Tibial nerve (tissue), 4 donors: ENCODE data around the gene HAUS6. TPM values are rescaled to one million over a fixed set of nuclear protein-coding genes. Genes with fewer than 3 reads are reported as not detected.

Experiments used
- DNase-seq, 2 donors: peaks; one replicate each; pipeline ENCODE4 v3.0.0-alpha.2; 2019; ENCODE audit warnings: low spot score in 2 of 2
- H3K27ac ChIP-seq, 4 donors: fragments of 200-600 bp; sonication (generic) in 3 of 4; one replicate each; pipeline ENCODE4 v1.5.1; 2017 to 2019; ENCODE audit warnings: mild to moderate bottlenecking in 1 of 4
- H3K27me3 ChIP-seq, 2 donors: fragments of 200-600 bp; sonication (generic) in 1 of 2; one replicate each; pipeline versions ENCODE4 v1.5.1 to v1.6.0; 2017 to 2019
- H3K36me3 ChIP-seq, 3 donors: fragments of 200-600 bp; sonication (generic); one replicate each; pipeline ENCODE4 v1.5.1; 2018 to 2019
- H3K4me1 ChIP-seq, 4 donors: fragments of 200-600 bp; sonication (generic) in 3 of 4; one replicate each; pipeline ENCODE4 v1.5.1; 2017 to 2019
- H3K4me3 ChIP-seq, 4 donors: fragments of 200-600 bp; sonication (generic) in 3 of 4; one replicate each; pipeline ENCODE4 v1.5.1; 2017 to 2019; ENCODE audit warnings: mild to moderate bottlenecking in 1 of 4, moderate library complexity in 1 of 4
- H3K9me3 ChIP-seq, 4 donors: fragments of 200-600 bp; sonication (generic) in 3 of 4; one replicate each; pipeline ENCODE4 v1.5.1; 2017 to 2019
- CTCF ChIP-seq, 5 experiments: fragments of 200-600 bp in 3 of 5; fragments of 450-650 bp in 2 of 5; sonication (generic) in 3 of 5; IDR thresholded peaks; one replicate each; pipeline ENCODE4 v1.5.1; 2016 to 2019; ENCODE audit warnings: antibody characterized with exemption in 5 of 5, mild to moderate bottlenecking in 3 of 5, moderate library complexity in 2 of 5
- EP300 ChIP-seq, 2 donors: sonication (generic); formaldehyde crosslinking; IDR thresholded peaks; one replicate each; pipeline ENCODE4 v1.6.1; 2017; ENCODE audit warnings: antibody characterized with exemption in 2 of 2, mild to moderate bottlenecking in 1 of 2
- POLR2A ChIP-seq, 2 donors: fragments of 450-650 bp; IDR thresholded peaks; one replicate each; pipeline ENCODE4 v1.6.1; 2017; ENCODE audit warnings: antibody characterized with exemption in 2 of 2, mild to moderate bottlenecking in 2 of 2, moderate library complexity in 2 of 2
- WGBS, 2 donors: methylation state at CpG; one replicate each; pipeline ENCODE4 v1.1.5; 2018; 5-methylcytosine and 5-hydroxymethylcytosine counted together
- total RNA-seq, 4 donors: library from RNA; depleted of rRNA; stranded (reverse); fragments of >200 nt; gene quantifications; one replicate each; pipeline ENCODE4 v1.1.0, GENCODE V29; 2016

HAUS6 gene
- total RNA-seq, 4 donors from 2014 or later: 10.1 to 37.1 (median 11.2) TPM

GRCh38 chr9:19085295-19085694 lies 17.4 kb downstream of the HAUS6 start:
- TF ChIP-seq POLR2A (IDR thresholded peaks at IDR 0.05): no peak
- TF ChIP-seq CTCF (IDR thresholded peaks at IDR 0.05): no peak
- TF ChIP-seq EP300 (IDR thresholded peaks at IDR 0.05): no peak
- WGBS, 2 donors: 71 to 79% methylated on average over 2 of the region's 2 CpGs
- H3K27me3 ChIP-seq: no peaks in the 10 kb centered on the region
- no peak overlapping the region for H3K4me3 ChIP-seq
- H3K9me3 ChIP-seq: no peaks in the 10 kb centered on the region
- H3K4me1 ChIP-seq: no peaks in the 10 kb centered on the region
- DNase-seq: no peak
- H3K27ac ChIP-seq: no peak overlapping the region
- H3K36me3 ChIP-seq: peaks cover 0 to 87% (median 0%) of the 10 kb centered on the region in 3 donors

GRCh38 chr9:19074836-19075235 lies 27.9 kb downstream of the HAUS6 start:
- no peaks in the 10 kb centered on the region for H3K4me1 ChIP-seq
- WGBS, 2 donors: 40 to 58% methylated on average over 1 of the region's 1 CpG
- H3K36me3 ChIP-seq: peaks cover 0 to 94% (median 3%) of the 10 kb centered on the region in 3 donors

GRCh38 chr9:19074229-19074628 lies 28.5 kb downstream of the HAUS6 start:
- Histone ChIP-seq H3K27ac (no peak overlapping the region), H3K4me3 (no peak overlapping the region), H3K9me3 (no peaks in the 10 kb centered on the region), H3K36me3 (peaks cover 0 to 94% (median 3%) of the 10 kb centered on the region in 3 donors), H3K4me1 (no peaks in the 10 kb centered on the region), H3K27me3 (no peaks in the 10 kb centered on the region)
- no peak for TF ChIP-seq EP300 (IDR thresholded peaks at IDR 0.05)
- no peak for TF ChIP-seq CTCF (IDR thresholded peaks at IDR 0.05)
- TF ChIP-seq POLR2A (IDR thresholded peaks at IDR 0.05): no peak
- 94 to 95% methylated on average over 2 of the region's 2 CpGs for WGBS, 2 donors
- DNase-seq: no peak

More at GRCh38 chr9:19074836-19075235, 27.9 kb downstream of the HAUS6 start:
- H3K4me3 ChIP-seq: no peak overlapping the region
- TF ChIP-seq CTCF (IDR thresholded peaks at IDR 0.05) (no peak), POLR2A (IDR thresholded peaks at IDR 0.05) (no peak), EP300 (IDR thresholded peaks at IDR 0.05) (no peak)
- H3K9me3 ChIP-seq: no peaks in the 10 kb centered on the region
- H3K27me3 ChIP-seq: no peaks in the 10 kb centered on the region
- H3K27ac ChIP-seq: no peak overlapping the region
- no peak for DNase-seq

GRCh38 chr9:19057033-19057432 lies 45.7 kb downstream of the HAUS6 start:
- no peak for DNase-seq
- TF ChIP-seq EP300 (IDR thresholded peaks at IDR 0.05) (no peak), POLR2A (IDR thresholded peaks at IDR 0.05) (no peak), CTCF (IDR thresholded peaks at IDR 0.05) (no peak)
- no peaks in the 10 kb centered on the region for H3K27me3 ChIP-seq
- peaks cover 0 to 25% (median 2%) of the 10 kb centered on the region in 4 donors for H3K4me1 ChIP-seq
- no peak overlapping the region for H3K4me3 ChIP-seq
- H3K27ac ChIP-seq: no peak overlapping the region
- no peaks in the 10 kb centered on the region for H3K9me3 ChIP-seq
- peaks cover 0 to 60% (median 0%) of the 10 kb centered on the region in 3 donors for H3K36me3 ChIP-seq

GRCh38 chr9:19050637-19051591 lies 51.8 kb downstream of the HAUS6 start:
- TF ChIP-seq POLR2A (IDR thresholded peaks at IDR 0.05) (no peak), CTCF (IDR thresholded peaks at IDR 0.05) (no peak)
- DNase-seq: no peak
- no peaks in the 10 kb centered on the region for H3K27me3 ChIP-seq
- H3K36me3 ChIP-seq: peaks cover 0 to 17% (median 0%) of the 10 kb centered on the region in 3 donors
- H3K4me1 ChIP-seq: peaks cover 0 to 54% (median 28%) of the 10 kb centered on the region in 4 donors
- 65 to 67% methylated on average over 12 of the region's 12 CpGs for WGBS, 2 donors
- H3K27ac ChIP-seq: peak overlapping the region in 2 of 4 donors; percentile 99
- peak overlapping the region; percentile 68 to 99 (median 94) for H3K4me3 ChIP-seq
- no peaks in the 10 kb centered on the region for H3K9me3 ChIP-seq
